Measurements from ENCODE around the gene SLC50A1.
A peak's percentile ranks its signal among the peaks of the same experiment; 100 is the strongest.

SLC50A1 gene

DNA sequence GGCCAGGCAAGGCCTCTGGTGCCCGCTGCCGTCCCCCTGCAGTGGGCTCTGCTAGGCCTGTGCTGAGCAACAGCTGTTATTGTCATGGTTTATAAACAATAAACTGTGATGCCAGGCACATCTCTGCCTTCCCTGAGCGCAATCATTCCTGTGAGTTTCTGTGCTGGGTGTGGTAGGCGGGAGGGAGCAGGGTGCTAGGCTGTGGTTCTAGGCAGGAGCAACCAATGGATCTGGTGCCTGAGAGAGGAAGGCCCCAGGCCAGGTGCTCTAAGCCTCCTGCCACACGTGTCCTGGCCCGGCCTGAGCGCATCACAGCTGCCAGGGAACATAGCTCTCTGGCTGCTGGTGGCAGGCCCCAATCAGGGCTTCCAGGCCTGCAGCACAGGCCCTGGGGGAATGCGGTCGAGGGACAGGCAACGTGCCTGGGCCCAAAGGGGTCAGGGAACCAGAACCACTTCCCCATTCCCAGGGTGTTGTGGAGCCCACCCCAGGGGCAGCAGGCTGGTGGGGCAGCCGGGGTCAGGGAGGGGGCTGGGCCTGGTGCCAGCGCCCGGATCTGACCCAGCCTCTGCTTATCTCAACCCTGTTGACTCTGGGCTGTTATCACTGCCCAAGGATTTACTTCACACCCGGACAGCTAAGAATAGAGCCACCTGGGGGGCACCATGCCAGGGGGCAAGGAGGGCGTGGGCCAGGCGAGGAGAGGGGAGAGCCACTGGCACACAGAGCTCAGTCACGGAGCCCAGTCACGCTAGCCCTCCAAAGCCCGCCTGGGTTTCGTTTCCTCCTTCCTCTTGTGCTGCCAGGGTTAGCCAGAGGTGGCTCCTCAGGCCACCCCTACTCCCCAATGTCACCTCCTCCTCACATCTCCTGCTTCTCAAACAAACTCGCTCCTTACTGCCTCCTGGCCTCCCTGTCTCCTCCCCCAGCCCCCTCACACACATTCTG, 49.5 kb downstream of the SLC50A1 start:
- 0 out of 2 replicates have a peak overlapping the region, but pooled peaks have one; percentile 9 for H3K4me3 ChIP-seq (ENCODE audit: low read length)
- DNase-seq = peak; percentile 51
- TF ChIP-seq EZH2 (optimal IDR thresholded peaks at IDR 0.05; ENCODE audit: low read depth, low read length) (no peak), EZH2phosphoT487 (IDR thresholded peaks at IDR 0.05; ENCODE audit: low read length) (no peak), CTCF (IDR thresholded peaks at IDR 0.05; ENCODE audit: low read length) (peak; percentile 37)
- no peaks in the 10 kb centered on the region for H3K79me2 ChIP-seq (ENCODE audit: low read length)
- peaks cover 13% of the 10 kb centered on the region for H3K4me1 ChIP-seq (ENCODE audit: low read length)
- H3K9me2 ChIP-seq (replicated peaks; ENCODE audit: insufficient read depth, low read length) = no peaks in the 10 kb centered on the region
- H3K27me3 ChIP-seq (replicated peaks; ENCODE audit: insufficient read depth, low read length) = peaks cover 37% of the 10 kb centered on the region
- H3K9me3 ChIP-seq (replicated peaks; ENCODE audit: insufficient read depth, low read length) = no peaks in the 10 kb centered on the region
- H3K4me2 ChIP-seq (ENCODE audit: low read depth, low read length) = peak overlapping the region; percentile 61
- no peaks in the 10 kb centered on the region for H3K36me3 ChIP-seq (replicated peaks; ENCODE audit: insufficient read depth, low read length)
- peak overlapping the region; percentile 34 for H3K9ac ChIP-seq (ENCODE audit: low read length)
- no peaks in the 10 kb centered on the region for H3F3A ChIP-seq (ENCODE audit: insufficient read depth, low read length)
- no peak overlapping the region for H3K27ac ChIP-seq (ENCODE audit: low read length)
- peak overlapping the region; percentile 84 for H2AFZ ChIP-seq (ENCODE audit: low read length)
- no peaks in the 10 kb centered on the region for H4K20me1 ChIP-seq (ENCODE audit: insufficient read depth, low read length)

- Histone ChIP-seq H3K4me1 (ENCODE audit: low read length) (peaks cover 13% of the 10 kb centered on the region), H3F3A (ENCODE audit: insufficient read depth, low read length) (no peaks in the 10 kb centered on the region), H4K20me1 (ENCODE audit: insufficient read depth, low read length) (no peaks in the 10 kb centered on the region), H3K27me3 (replicated peaks; ENCODE audit: insufficient read depth, low read length) (peaks cover 37% of the 10 kb centered on the region), H3K4me2 (ENCODE audit: low read depth, low read length) (peak overlapping the region; percentile 61; the same call in 1 of the 2 replicates), H2AFZ (ENCODE audit: low read length) (peak overlapping the region; percentile 84; the same call in 1 of the 2 replicates), H3K79me2 (ENCODE audit: low read length) (no peaks in the 10 kb centered on the region), H3K4me3 (ENCODE audit: low read length) (no peak overlapping the region), H3K36me3 (replicated peaks; ENCODE audit: insufficient read depth, low read length) (no peaks in the 10 kb centered on the region), H3K9me3 (replicated peaks; ENCODE audit: insufficient read depth, low read length) (no peaks in the 10 kb centered on the region), H3K9me2 (replicated peaks; ENCODE audit: insufficient read depth, low read length) (no peaks in the 10 kb centered on the region), H3K9ac (ENCODE audit: low read length) (no peak overlapping the region), H3K27ac (ENCODE audit: low read length) (no peak overlapping the region)
- no peak for DNase-seq
- TF ChIP-seq EZH2phosphoT487 (IDR thresholded peaks at IDR 0.05; ENCODE audit: low read length) (no peak), CTCF (IDR thresholded peaks at IDR 0.05; ENCODE audit: low read length) (no peak), EZH2 (optimal IDR thresholded peaks at IDR 0.05; ENCODE audit: low read depth, low read length) (no peak)
Measured at GRCh38 chr1:155185783-155186066, 50.1 kb downstream of the SLC50A1 start.

DNA sequence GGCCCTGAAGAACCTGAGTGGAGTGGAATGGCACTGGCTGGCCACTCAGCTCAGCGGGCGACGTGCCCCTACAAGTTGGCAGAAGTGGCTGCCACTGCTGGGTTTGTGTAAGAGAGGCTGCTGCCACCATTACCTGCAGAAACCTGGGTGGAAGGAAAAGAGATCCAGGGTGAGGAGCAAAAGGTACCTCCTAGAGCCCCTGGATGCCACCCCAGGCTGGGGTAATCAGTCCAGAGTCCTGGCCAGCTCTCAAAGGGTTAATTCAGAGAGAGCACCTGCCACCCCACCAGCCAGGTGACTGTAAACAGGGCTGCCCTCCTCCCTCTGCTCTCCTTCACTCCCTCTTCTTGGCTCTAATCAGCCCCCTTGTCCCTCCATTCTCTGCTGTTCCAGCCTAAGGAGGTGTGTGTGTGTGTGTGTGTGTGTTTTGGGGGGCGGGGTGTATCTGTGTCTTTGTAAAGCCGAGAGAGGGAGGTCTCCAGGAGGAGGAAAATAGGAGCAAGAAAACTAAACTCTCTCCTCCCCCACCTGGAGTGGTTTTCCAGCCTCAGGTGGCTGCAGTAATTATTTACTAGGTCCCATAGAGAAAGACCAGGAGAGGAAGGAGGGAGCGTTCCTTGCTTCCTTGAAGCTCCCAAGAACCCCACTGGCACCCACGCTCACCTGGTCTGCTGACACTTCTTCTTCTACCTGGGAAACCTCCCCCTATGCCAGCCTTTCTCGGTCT, 50.6 kb downstream of the SLC50A1 start:
- Histone ChIP-seq H3K36me3 (replicated peaks; ENCODE audit: insufficient read depth, low read length) (no peaks in the 10 kb centered on the region), H3K4me2 (ENCODE audit: low read depth, low read length) (no peak overlapping the region), H3K27me3 (replicated peaks; ENCODE audit: insufficient read depth, low read length) (peaks cover 37% of the 10 kb centered on the region), H3K4me3 (ENCODE audit: low read length) (no peak overlapping the region), H2AFZ (ENCODE audit: low read length) (no peak overlapping the region), H4K20me1 (ENCODE audit: insufficient read depth, low read length) (no peaks in the 10 kb centered on the region), H3K79me2 (ENCODE audit: low read length) (no peaks in the 10 kb centered on the region), H3K27ac (ENCODE audit: low read length) (no peak overlapping the region), H3K9me2 (replicated peaks; ENCODE audit: insufficient read depth, low read length) (no peaks in the 10 kb centered on the region), H3K9me3 (replicated peaks; ENCODE audit: insufficient read depth, low read length) (no peaks in the 10 kb centered on the region), H3K4me1 (ENCODE audit: low read length) (peaks cover 13% of the 10 kb centered on the region), H3F3A (ENCODE audit: insufficient read depth, low read length) (no peaks in the 10 kb centered on the region), H3K9ac (ENCODE audit: low read length) (no peak overlapping the region)
- peak; percentile 5 for DNase-seq
- TF ChIP-seq EZH2 (optimal IDR thresholded peaks at IDR 0.05; ENCODE audit: low read depth, low read length) (no peak), EZH2phosphoT487 (IDR thresholded peaks at IDR 0.05; ENCODE audit: low read length) (no peak), CTCF (IDR thresholded peaks at IDR 0.05; ENCODE audit: low read length) (no peak)

Data from MM.1S (cell line).